ENCODE data around the gene ADAMTSL3.

DNA sequence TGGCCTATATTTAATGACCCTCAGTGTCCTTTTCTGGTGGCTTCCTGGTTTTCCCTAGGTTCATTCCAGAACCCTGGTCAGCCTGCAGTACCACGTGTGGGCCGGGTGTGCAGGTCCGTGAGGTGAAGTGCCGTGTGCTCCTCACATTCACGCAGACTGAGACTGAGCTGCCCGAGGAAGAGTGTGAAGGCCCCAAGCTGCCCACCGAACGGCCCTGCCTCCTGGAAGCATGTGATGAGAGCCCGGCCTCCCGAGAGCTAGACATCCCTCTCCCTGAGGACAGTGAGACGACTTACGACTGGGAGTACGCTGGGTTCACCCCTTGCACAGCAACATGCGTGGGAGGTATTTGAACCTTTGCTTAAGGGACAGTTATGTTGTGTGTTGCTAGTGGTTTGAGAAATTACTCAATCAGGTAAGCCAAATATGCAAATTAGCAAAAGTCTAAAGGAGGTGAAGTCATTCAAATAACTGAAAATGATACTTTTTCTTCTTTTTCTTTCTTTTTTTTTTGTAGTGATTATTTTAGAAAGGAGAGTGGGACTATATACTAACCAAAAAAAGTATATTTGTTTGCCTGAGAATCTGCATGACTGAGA, 259.2 kb downstream of the ADAMTSL3 start:
- TF ChIP-seq, protein P1, sequence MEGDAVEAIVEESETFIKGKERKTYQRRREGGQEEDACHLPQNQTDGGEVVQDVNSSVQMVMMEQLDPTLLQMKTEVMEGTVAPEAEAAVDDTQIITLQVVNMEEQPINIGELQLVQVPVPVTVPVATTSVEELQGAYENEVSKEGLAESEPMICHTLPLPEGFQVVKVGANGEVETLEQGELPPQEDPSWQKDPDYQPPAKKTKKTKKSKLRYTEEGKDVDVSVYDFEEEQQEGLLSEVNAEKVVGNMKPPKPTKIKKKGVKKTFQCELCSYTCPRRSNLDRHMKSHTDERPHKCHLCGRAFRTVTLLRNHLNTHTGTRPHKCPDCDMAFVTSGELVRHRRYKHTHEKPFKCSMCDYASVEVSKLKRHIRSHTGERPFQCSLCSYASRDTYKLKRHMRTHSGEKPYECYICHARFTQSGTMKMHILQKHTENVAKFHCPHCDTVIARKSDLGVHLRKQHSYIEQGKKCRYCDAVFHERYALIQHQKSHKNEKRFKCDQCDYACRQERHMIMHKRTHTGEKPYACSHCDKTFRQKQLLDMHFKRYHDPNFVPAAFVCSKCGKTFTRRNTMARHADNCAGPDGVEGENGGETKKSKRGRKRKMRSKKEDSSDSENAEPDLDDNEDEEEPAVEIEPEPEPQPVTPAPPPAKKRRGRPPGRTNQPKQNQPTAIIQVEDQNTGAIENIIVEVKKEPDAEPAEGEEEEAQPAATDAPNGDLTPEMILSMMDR (IDR thresholded peaks at IDR 0.05) = no peak
- no peak for TF ChIP-seq POLR2A (IDR thresholded peaks at IDR 0.05)
